ENCODE measurements around the gene ACBD5.

ACBD5 gene

GRCh38 chr10:27155066-27155754 is 85.4 kb downstream of the ACBD5 start, which contains the start of gene MASTL (continued):
- peak; percentile 31; the same call in 1 of the 2 replicates for TF ChIP-seq ZNF518A (tag by site-specific recombination; conservative IDR thresholded peaks at IDR 0.05; ENCODE audit: low read depth)
- no peak for TF ChIP-seq ZBTB44 (tag by site-specific recombination; IDR thresholded peaks at IDR 0.05)
- peak; percentile 98 for TF ChIP-seq SP3 (tag by site-specific recombination; IDR thresholded peaks at IDR 0.05)
- TF ChIP-seq ZNF645 (tag by site-specific recombination; IDR thresholded peaks at IDR 0.05), result 0 out of 2 replicates have a peak, but pooled peaks have one; percentile 63
- TF ChIP-seq HOXD13 (CRISPR knock-in tag; IDR thresholded peaks at IDR 0.05; ENCODE audit: borderline replicate concordance), result no peak
- no peak; the same call in 1 of the 2 replicates for TF ChIP-seq ZNF394 (tag by site-specific recombination; IDR thresholded peaks at IDR 0.05; ENCODE audit: borderline replicate concordance)
- no peak for TF ChIP-seq AEBP2 (tag by site-specific recombination; IDR thresholded peaks at IDR 0.05; ENCODE audit: borderline replicate concordance)
- TF ChIP-seq ZNF660 (tag by site-specific recombination; IDR thresholded peaks at IDR 0.05), result peak; percentile 43
- TF ChIP-seq ZFP37 (tag by site-specific recombination; IDR thresholded peaks at IDR 0.05), result peak; percentile 94
- TF ChIP-seq ZNF701 (tag by site-specific recombination; IDR thresholded peaks at IDR 0.05), result no peak
- TF ChIP-seq ZNF843 (tag by site-specific recombination; IDR thresholded peaks at IDR 0.05), result peak; percentile 70; the same call in 1 of the 2 replicates
- no peak for TF ChIP-seq ZNF140 (tag by site-specific recombination; IDR thresholded peaks at IDR 0.05)
- TF ChIP-seq ZXDB (tag by site-specific recombination; IDR thresholded peaks at IDR 0.05), result peak; percentile 85
- no peak for TF ChIP-seq ZNF223 (tag by site-specific recombination; IDR thresholded peaks at IDR 0.05)
- 0 out of 2 replicates have a peak, but pooled peaks have one; percentile 64 for TF ChIP-seq PBX3 (CRISPR knock-in tag; IDR thresholded peaks at IDR 0.05)
- no peak for TF ChIP-seq ZNF112 (tag by site-specific recombination; IDR thresholded peaks at IDR 0.05)
- peak; percentile 58; the same call in 1 of the 2 replicates for TF ChIP-seq ZBTB1 (tag by site-specific recombination; IDR thresholded peaks at IDR 0.05)
- no peak for TF ChIP-seq ZNF341 (tag by site-specific recombination; IDR thresholded peaks at IDR 0.05; ENCODE audit: low read depth)
- no peak for TF ChIP-seq ZNF416 (tag by site-specific recombination; IDR thresholded peaks at IDR 0.05)
- no peak for TF ChIP-seq ZNF677 (tag by site-specific recombination; IDR thresholded peaks at IDR 0.05)
- no peak for TF ChIP-seq ZNF48 (tag by site-specific recombination; IDR thresholded peaks at IDR 0.05)
- TF ChIP-seq ZNF138 (tag by site-specific recombination; IDR thresholded peaks at IDR 0.05; ENCODE audit: borderline replicate concordance), result no peak
- TF ChIP-seq ZBTB21 (tag by site-specific recombination; IDR thresholded peaks at IDR 0.05), result peak; percentile 93
- no peak for TF ChIP-seq ZSCAN4 (tag by site-specific recombination; IDR thresholded peaks at IDR 0.05)
- TF ChIP-seq ZNF169 (tag by site-specific recombination; IDR thresholded peaks at IDR 0.05), result no peak
- no peak for TF ChIP-seq ZNF398 (tag by site-specific recombination; IDR thresholded peaks at IDR 0.05)
